Muscle of leg (tissue), 11 donors: ENCODE measurements around the gene LTBR. TPM values are rescaled to one million over a fixed set of nuclear protein-coding genes. Genes with fewer than 3 reads are reported as not detected.
A peak's percentile ranks its signal among the peaks of the same experiment; 100 is the strongest.

Source experiments
- DNase-seq: peaks from one replicate; pipeline ENCODE4 v3.0.0; 2013
- H3K27ac ChIP-seq: one replicate; pipeline ENCODE4 v1.5.1; 2013; ENCODE audit warnings: mild to moderate bottlenecking, low read length, control low read depth
- H3K27me3 ChIP-seq: one replicate; pipeline ENCODE4 v1.6.1; 2013; ENCODE audit warnings: low read length; ENCODE audit not compliant: control insufficient read depth, insufficient read depth
- H3K36me3 ChIP-seq: one replicate; pipeline ENCODE4 v1.6.1; 2013; ENCODE audit warnings: low read length; ENCODE audit not compliant: control insufficient read depth, insufficient read depth
- H3K4me1 ChIP-seq: one replicate; pipeline ENCODE4 v1.6.1; 2013; ENCODE audit warnings: low read length; ENCODE audit not compliant: control insufficient read depth, insufficient read depth
- H3K4me3 ChIP-seq: one replicate; pipeline ENCODE4 v1.5.1; 2013; ENCODE audit warnings: low read length, control low read depth
- H3K9me3 ChIP-seq: replicated peaks from 2 replicates; pipeline ENCODE4 v1.6.1; 2013; ENCODE audit warnings: low read depth, low read length; ENCODE audit not compliant: control insufficient read depth
- WGBS: methylation state at CpG from one replicate; pipeline ENCODE4 v1.1.5; 2013; ENCODE audit warnings: missing lambda C conversion rate; ENCODE audit not compliant: insufficient coverage; 5-methylcytosine and 5-hydroxymethylcytosine counted together
- polyA plus RNA-seq, 8 donors: library from polyadenylated mRNA; unstranded; fragments of 120-200 nt; gene quantifications; one replicate each; pipeline versions ENCODE4 v1.2.1 to v1.2.3, GENCODE V29; 2013; ENCODE audit warnings: inconsistent platforms in 1 of 8, low replicate concordance in 1 of 8; ENCODE audit not compliant: insufficient read length in 8 of 8, insufficient read depth in 1 of 8
- total RNA-seq: library from RNA; stranded (reverse); fragments of 120-200 nt; gene quantifications from one replicate; pipeline ENCODE4 v1.2.4, GENCODE V29; 2013

The LTBR gene
- total and polyA plus RNA-seq, 9 donors = 32.9 to 48.2 (median 39.0) TPM

DNA sequence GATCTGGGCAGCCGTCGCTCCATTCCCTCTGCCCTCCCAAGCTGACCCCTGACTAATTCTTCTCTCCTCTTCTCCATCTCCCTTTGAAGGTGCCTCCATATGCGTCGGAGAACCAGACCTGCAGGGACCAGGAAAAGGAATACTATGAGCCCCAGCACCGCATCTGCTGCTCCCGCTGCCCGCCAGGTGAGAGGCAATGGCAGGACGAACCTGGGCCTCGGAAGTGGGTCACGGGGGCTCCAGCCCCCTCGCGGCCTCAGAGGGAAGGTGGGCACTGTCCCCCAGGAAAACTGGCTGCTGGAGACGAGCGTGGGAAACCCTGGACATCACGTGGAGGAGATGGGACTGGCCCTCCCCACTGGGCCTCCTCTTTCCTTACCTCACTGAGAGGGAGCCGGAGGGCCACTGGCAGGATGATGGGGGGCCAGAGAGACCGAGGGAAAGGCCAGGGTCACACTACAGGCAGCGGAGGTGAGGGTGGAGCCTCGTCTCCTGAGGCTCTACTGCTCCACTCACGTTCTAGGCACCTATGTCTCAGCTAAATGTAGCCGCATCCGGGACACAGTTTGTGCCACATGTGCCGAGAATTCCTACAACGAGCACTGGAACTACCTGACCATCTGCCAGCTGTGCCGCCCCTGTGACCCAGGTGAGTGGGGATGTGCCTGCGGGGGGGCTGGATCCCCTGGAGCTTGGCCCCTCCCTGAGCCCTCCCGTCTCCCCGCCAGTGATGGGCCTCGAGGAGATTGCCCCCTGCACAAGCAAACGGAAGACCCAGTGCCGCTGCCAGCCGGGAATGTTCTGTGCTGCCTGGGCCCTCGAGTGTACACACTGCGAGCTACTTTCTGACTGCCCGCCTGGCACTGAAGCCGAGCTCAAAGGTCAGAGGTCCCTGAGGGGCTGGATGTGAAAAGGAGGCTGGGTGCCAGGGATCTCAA is 806 bp downstream of the LTBR start:
- 64% methylated on average over 23 of the region's 36 CpGs for WGBS
- DNase-seq = no peak
- peaks cover 31% of the 10 kb centered on the region for H3K36me3 ChIP-seq
- no peaks in the 10 kb centered on the region for H3K9me3 ChIP-seq
- peak overlapping the region; percentile 69 for H3K4me3 ChIP-seq
- H3K27me3 ChIP-seq = no peaks in the 10 kb centered on the region
- peak overlapping the region; percentile 82 for H3K27ac ChIP-seq
- H3K4me1 ChIP-seq = peaks cover 26% of the 10 kb centered on the region

DNA sequence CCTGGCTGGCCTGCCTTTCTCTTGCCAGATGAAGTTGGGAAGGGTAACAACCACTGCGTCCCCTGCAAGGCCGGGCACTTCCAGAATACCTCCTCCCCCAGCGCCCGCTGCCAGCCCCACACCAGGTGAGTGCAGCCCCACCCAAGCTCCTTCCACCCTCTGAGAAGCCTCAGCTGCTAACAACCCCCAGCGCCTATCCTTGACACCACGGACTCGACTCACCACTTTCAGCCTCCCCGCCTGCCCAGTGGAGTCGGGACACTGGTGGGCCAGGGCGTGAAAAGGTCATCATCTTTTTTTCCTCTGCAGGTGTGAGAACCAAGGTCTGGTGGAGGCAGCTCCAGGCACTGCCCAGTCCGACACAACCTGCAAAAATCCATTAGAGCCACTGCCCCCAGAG is 2.1 kb downstream of the LTBR start:
- H3K36me3 ChIP-seq = peaks cover 43% of the 10 kb centered on the region
- H3K27me3 ChIP-seq = no peaks in the 10 kb centered on the region
- no peaks in the 10 kb centered on the region for H3K9me3 ChIP-seq
- 78% methylated on average over 6 of the region's 11 CpGs for WGBS
- no peak overlapping the region for H3K4me3 ChIP-seq
- DNase-seq = no peak
- peaks cover 26% of the 10 kb centered on the region for H3K4me1 ChIP-seq
- no peak overlapping the region for H3K27ac ChIP-seq

DNA sequence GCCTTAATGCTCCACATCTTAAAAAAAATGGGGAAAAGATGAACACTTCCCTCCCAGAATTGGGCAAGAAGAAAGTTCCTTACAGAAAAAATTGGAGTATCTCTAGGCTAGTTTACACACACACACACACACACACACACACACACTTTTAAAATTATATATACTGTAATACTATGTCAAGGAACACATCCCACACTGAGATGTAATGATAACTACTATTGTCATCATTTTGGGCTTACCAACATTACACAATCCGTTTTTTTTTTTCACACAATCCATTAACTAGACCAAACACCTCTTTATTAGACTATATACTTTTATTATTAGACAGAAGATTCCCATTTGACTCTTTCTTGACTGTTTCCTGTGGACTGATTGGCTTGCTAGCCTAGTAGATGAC is 2.5 kb downstream of the LTBR start:
- Histone ChIP-seq H3K27me3 (no peaks in the 10 kb centered on the region), H3K9me3 (no peaks in the 10 kb centered on the region), H3K27ac (no peak overlapping the region), H3K4me1 (peaks cover 26% of the 10 kb centered on the region), H3K36me3 (peaks cover 44% of the 10 kb centered on the region), H3K4me3 (no peak overlapping the region)
- WGBS = no CpG with 5 or more reads among the region's 1 CpG
- DNase-seq = no peak

DNA sequence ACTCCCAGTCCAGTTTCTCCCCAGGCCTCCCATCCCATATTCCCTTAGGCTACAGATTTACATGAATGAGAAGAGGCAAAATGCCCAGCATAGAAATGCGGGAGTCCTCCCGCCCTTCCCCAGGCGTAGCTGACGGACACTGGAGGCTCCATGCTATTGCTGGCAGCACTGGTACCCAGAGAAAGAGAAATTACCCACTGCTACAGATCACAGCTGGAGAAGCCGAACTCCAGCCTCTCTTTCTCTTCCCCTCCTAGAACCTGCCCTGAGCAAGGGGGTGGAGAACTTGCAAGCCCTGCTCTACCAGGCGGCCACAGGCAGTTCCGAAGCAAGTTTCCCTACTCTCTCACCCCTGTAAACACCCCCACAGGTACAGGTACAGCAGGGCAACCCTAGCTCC is 3.6 kb downstream of the LTBR start:
- Histone ChIP-seq H3K9me3 (no peaks in the 10 kb centered on the region), H3K27ac (no peak overlapping the region), H3K36me3 (peaks cover 47% of the 10 kb centered on the region), H3K4me1 (peaks cover 28% of the 10 kb centered on the region), H3K27me3 (no peaks in the 10 kb centered on the region), H3K4me3 (no peak overlapping the region)
- WGBS = 76% methylated on average over 5 of the region's 7 CpGs
- DNase-seq = no peak

DNA sequence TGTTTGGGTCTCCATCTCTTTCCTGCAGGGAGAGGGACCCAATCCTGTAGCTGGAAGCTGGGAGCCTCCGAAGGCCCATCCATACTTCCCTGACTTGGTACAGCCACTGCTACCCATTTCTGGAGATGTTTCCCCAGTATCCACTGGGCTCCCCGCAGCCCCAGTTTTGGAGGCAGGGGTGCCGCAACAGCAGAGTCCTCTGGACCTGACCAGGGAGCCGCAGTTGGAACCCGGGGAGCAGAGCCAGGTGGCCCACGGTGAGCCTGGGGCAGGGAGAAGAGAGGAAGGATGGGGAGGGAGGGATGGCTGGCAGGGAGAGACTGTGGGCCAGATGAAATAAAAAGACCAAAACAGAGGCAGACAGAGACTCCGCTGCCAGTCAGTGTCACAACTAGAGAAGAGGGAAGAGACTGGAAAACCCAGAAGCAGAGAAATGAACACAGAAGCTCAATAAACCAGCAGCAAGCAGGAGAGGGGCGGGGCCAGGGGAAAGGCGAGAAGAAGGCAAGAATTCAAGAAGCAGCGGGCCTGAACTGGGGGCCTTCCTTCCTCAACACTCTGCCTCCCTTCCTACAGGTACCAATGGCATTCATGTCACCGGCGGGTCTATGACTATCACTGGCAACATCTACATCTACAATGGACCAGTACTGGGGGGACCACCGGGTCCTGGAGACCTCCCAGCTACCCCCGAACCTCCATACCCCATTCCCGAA is 6.3 kb downstream of the LTBR start:
- WGBS = 73% methylated on average over 10 of the region's 15 CpGs
- Histone ChIP-seq H3K27ac (no peak overlapping the region), H3K4me1 (peaks cover 6% of the 10 kb centered on the region), H3K9me3 (no peaks in the 10 kb centered on the region), H3K36me3 (peaks cover 50% of the 10 kb centered on the region), H3K4me3 (no peak overlapping the region), H3K27me3 (no peaks in the 10 kb centered on the region)
- no peak for DNase-seq

DNA sequence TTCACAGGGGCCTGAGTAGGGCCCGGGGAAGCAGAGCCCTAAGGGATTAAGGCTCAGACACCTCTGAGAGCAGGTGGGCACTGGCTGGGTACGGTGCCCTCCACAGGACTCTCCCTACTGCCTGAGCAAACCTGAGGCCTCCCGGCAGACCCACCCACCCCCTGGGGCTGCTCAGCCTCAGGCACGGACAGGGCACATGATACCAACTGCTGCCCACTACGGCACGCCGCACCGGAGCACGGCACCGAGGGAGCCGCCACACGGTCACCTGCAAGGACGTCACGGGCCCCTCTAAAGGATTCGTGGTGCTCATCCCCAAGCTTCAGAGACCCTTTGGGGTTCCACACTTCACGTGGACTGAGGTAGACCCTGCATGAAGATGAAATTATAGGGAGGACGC is 7.1 kb downstream of the LTBR start:
- no peak overlapping the region for H3K27ac ChIP-seq
- peaks cover 4% of the 10 kb centered on the region for H3K4me1 ChIP-seq
- WGBS = 79% methylated on average over 12 of the region's 17 CpGs
- DNase-seq = no peak
- peaks cover 48% of the 10 kb centered on the region for H3K36me3 ChIP-seq
- no peaks in the 10 kb centered on the region for H3K9me3 ChIP-seq
- H3K27me3 ChIP-seq = no peaks in the 10 kb centered on the region
- H3K4me3 ChIP-seq = no peak overlapping the region

DNA sequence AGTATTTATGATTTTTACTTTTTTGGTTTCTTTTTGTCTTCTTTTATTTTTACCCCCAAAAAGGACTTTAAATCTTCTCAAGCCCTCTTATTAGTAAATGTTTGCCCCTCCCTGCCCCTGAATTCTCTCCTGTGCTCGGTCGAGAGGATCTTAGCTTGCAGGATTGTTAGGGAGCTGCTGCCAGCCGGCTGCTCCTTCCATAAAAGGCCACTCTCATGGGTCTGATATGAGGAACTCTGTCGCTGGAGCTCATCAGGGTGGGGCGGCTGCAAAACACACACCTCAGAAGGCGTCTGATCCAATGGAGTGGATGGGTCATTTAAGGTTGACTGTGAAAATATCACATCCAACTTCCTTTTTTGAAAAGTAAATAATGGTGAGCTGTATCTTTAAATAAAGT is 8.5 kb downstream of the LTBR start:
- WGBS = no CpG with 5 or more reads among the region's 6 CpGs
- H3K27ac ChIP-seq = no peak overlapping the region
- no peaks in the 10 kb centered on the region for H3K27me3 ChIP-seq
- peaks cover 4% of the 10 kb centered on the region for H3K4me1 ChIP-seq
- DNase-seq = no peak
- H3K9me3 ChIP-seq = no peaks in the 10 kb centered on the region
- peaks cover 39% of the 10 kb centered on the region for H3K36me3 ChIP-seq
- H3K4me3 ChIP-seq = no peak overlapping the region

DNA sequence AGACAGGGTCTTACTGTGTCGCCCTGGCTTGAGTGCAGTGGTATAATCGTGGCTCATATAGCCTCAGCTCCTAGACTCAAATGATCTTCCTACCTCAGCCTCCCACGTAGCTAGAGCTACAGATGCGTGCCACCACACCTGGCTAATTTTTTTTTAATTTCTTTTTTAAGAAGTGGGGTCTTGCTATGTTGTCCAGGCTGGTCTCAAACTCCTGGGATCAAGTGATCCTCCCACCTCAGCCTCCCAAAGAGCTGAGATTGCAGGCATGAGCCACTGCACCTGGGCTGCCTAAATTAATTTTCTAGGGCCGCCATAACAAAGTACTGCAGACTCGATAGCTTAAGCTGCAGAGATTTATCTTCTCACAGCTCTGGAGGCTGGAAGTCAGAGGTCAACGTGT is 9.1 kb downstream of the LTBR start:
- Histone ChIP-seq H3K27me3 (no peaks in the 10 kb centered on the region), H3K27ac (no peak overlapping the region), H3K4me3 (no peak overlapping the region), H3K9me3 (no peaks in the 10 kb centered on the region), H3K36me3 (peaks cover 33% of the 10 kb centered on the region), H3K4me1 (peaks cover 4% of the 10 kb centered on the region)
- no peak for DNase-seq
- WGBS = 79% methylated on average over 7 of the region's 7 CpGs

DNA sequence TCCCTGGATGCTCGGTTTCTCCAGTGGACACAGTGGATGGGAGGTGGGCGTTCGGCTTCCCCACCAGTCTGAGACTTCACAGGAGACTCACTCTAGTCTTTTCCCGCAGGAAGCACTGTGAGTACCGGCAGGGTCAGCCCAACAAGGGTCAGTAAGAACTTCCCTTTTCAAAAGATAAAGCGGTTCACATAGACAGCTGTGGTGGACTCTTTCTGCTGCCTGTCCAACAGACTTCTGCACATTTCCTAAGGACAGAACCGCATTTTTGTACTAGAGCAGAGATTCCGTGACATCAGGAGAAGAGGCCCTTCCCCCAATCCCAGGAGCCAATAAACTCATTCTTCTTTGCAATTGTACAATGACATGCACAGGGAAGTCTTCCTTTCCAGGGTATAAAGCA is 10.4 kb downstream of the LTBR start:
- H3K27me3 ChIP-seq = no peaks in the 10 kb centered on the region
- peaks cover 23% of the 10 kb centered on the region for H3K36me3 ChIP-seq
- peaks cover 4% of the 10 kb centered on the region for H3K4me1 ChIP-seq
- 80% methylated on average over 7 of the region's 8 CpGs for WGBS
- no peak overlapping the region for H3K27ac ChIP-seq
- peak; percentile 52 for DNase-seq
- no peaks in the 10 kb centered on the region for H3K9me3 ChIP-seq
- H3K4me3 ChIP-seq = no peak overlapping the region

DNA sequence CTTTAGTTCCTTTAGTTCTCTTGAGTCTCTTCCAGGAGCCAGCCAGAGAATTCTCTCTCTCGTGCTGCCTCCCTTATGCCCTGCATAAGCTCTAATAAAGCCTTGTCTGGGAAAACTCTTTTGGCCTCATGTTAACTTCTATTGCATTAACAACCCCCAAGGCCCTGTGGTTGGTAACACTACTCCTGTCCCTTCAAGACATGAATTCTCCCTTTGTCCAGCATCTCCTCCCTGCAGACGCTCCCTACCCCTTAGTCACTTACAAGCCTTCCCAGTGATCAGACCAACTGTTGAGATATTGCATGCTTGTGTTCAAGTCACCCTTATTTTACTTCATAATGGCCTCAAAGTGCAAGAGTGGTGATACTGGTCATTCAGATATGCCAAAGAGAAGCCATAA is 12.1 kb downstream of the LTBR start:
- H3K36me3 ChIP-seq = peaks cover 10% of the 10 kb centered on the region
- no CpG with 5 or more reads among the region's 2 CpGs for WGBS

More for the DNA sequence above, 12.1 kb downstream of the LTBR start:
- DNase-seq = no peak
- H3K9me3 ChIP-seq = no peaks in the 10 kb centered on the region
- H3K4me3 ChIP-seq = no peak overlapping the region
- no peak overlapping the region for H3K27ac ChIP-seq
- H3K4me1 ChIP-seq = peaks cover 4% of the 10 kb centered on the region
- H3K27me3 ChIP-seq = no peaks in the 10 kb centered on the region
